NCI-H187 (cell line): Measurements from ENCODE around the gene CYB5R4.

Experiments used
- DNase-seq, 2 experiments: peaks; one replicate each; lab custom pipeline; 2025; lab: John Stamatoyannopoulos, UW

The CYB5R4 gene

GRCh38 chr6:83859410-83860358, at the start of gene CYB5R4:
CYB5R4 (plus strand) TSS chr6:83859689; CDS start chr6:83859783, 94 bp downstream.
- peak; percentile 71 to 72 for DNase-seq

- DNase-seq = no peak
Observed at GRCh38 chr6:83812595-83812994, 46.9 kb upstream of the CYB5R4 start.

- no peak for DNase-seq
Observed at GRCh38 chr6:83815631-83816272, 43.7 kb upstream of the CYB5R4 start.

- no peak for DNase-seq
Observed at GRCh38 chr6:83822629-83823169, 36.8 kb upstream of the CYB5R4 start.

GRCh38 chr6:83824388-83824801, 35.1 kb upstream of the CYB5R4 start:
- no peak for DNase-seq

GRCh38 chr6:83824831-83825230, 34.7 kb upstream of the CYB5R4 start:
- DNase-seq = no peak

GRCh38 chr6:83827050-83827449, 32.4 kb upstream of the CYB5R4 start:
- no peak for DNase-seq

- DNase-seq = no peak
Observed at GRCh38 chr6:83838727-83839126, 20.8 kb upstream of the CYB5R4 start.

GRCh38 chr6:83844170-83844569, 15.3 kb upstream of the CYB5R4 start:
- no peak for DNase-seq

- no peak for DNase-seq
Observed at GRCh38 chr6:83846291-83846690, 13.2 kb upstream of the CYB5R4 start.

GRCh38 chr6:83847179-83847578, 12.3 kb upstream of the CYB5R4 start:
- no peak for DNase-seq

- DNase-seq = no peak
Observed at GRCh38 chr6:83849127-83849526, 10.4 kb upstream of the CYB5R4 start.

GRCh38 chr6:83849610-83850009, 9.9 kb upstream of the CYB5R4 start:
- DNase-seq = no peak

GRCh38 chr6:83852528-83853177, 6.8 kb upstream of the CYB5R4 start:
- no peak for DNase-seq

- no peak for DNase-seq
Observed at GRCh38 chr6:83853178-83854000, 6.1 kb upstream of the CYB5R4 start, which contains the start of gene RIPPLY2. RIPPLY2 (plus strand) TSS chr6:83853360; CDS start chr6:83853417, 57 bp downstream.

- no peak for DNase-seq
Observed at GRCh38 chr6:83854001-83854501, 5.4 kb upstream of the CYB5R4 start.

- no peak for DNase-seq
Observed at GRCh38 chr6:83854766-83855165, 4.7 kb upstream of the CYB5R4 start.

GRCh38 chr6:83860359-83860755, 868 bp downstream of the CYB5R4 start:
- no peak for DNase-seq

GRCh38 chr6:83860782-83861495, 1.4 kb downstream of the CYB5R4 start:
- DNase-seq = no peak

GRCh38 chr6:83862776-83863471, 3.4 kb downstream of the CYB5R4 start:
- no peak for DNase-seq
